ENCODE results near the gene FAM168B.

The FAM168B gene

GRCh38 chr2:131036269-131036668, 57.0 kb downstream of the FAM168B start:
- no peak for TF ChIP-seq REST (IDR thresholded peaks at IDR 0.05; ENCODE audit: low read depth)
- TF ChIP-seq YY1 (IDR thresholded peaks at IDR 0.05; ENCODE audit: low read depth): no peak

GRCh38 chr2:131035826-131036231, 57.4 kb downstream of the FAM168B start:
- TF ChIP-seq CREB1 (IDR thresholded peaks at IDR 0.05; ENCODE audit: low read depth) (no peak), ZBTB7A (IDR thresholded peaks at IDR 0.05; ENCODE audit: low read depth) (no peak), TEAD4 (IDR thresholded peaks at IDR 0.05) (no peak), RAD21 (IDR thresholded peaks at IDR 0.05; ENCODE audit: low read depth) (no peak), CEBPB (IDR thresholded peaks at IDR 0.05) (no peak), MAX (IDR thresholded peaks at IDR 0.05) (no peak), NFIC (IDR thresholded peaks at IDR 0.05) (no peak), EP300 (IDR thresholded peaks at IDR 0.05; ENCODE audit: borderline replicate concordance) (no peak), REST (IDR thresholded peaks at IDR 0.05; ENCODE audit: low read depth) (no peak), YY1 (IDR thresholded peaks at IDR 0.05; ENCODE audit: low read depth) (no peak), TAF1 (IDR thresholded peaks at IDR 0.05; ENCODE audit: low read depth) (no peak), TCF12 (IDR thresholded peaks at IDR 0.05; ENCODE audit: low read depth) (no peak), FOXM1 (IDR thresholded peaks at IDR 0.05; ENCODE audit: borderline replicate concordance, low read depth) (no peak), USF1 (IDR thresholded peaks at IDR 0.05) (no peak), EGR1 (IDR thresholded peaks at IDR 0.05) (no peak)

GRCh38 chr2:131035112-131035825, 58.0 kb downstream of the FAM168B start:
- TF ChIP-seq CEBPB (IDR thresholded peaks at IDR 0.05) (no peak), TCF12 (IDR thresholded peaks at IDR 0.05; ENCODE audit: low read depth) (no peak), YY1 (IDR thresholded peaks at IDR 0.05; ENCODE audit: low read depth) (no peak), MAX (IDR thresholded peaks at IDR 0.05) (peak; percentile 31; the same call in 1 of the 2 replicates), REST (IDR thresholded peaks at IDR 0.05; ENCODE audit: low read depth) (no peak), NFIC (IDR thresholded peaks at IDR 0.05) (no peak), FOXM1 (IDR thresholded peaks at IDR 0.05; ENCODE audit: borderline replicate concordance, low read depth) (no peak), ZBTB7A (IDR thresholded peaks at IDR 0.05; ENCODE audit: low read depth) (0 out of 2 replicates have a peak, but pooled peaks have one; percentile 59)

GRCh38 chr2:131034122-131035051, 58.9 kb downstream of the FAM168B start:
- TF ChIP-seq TCF12 (IDR thresholded peaks at IDR 0.05; ENCODE audit: low read depth): no peak
- no peak for TF ChIP-seq YY1 (IDR thresholded peaks at IDR 0.05; ENCODE audit: low read depth)
- no peak for TF ChIP-seq NFIC (IDR thresholded peaks at IDR 0.05)
- TF ChIP-seq CEBPB (IDR thresholded peaks at IDR 0.05): peak; percentile 66
- no peak for TF ChIP-seq TAF1 (IDR thresholded peaks at IDR 0.05; ENCODE audit: low read depth)
- TF ChIP-seq EGR1 (IDR thresholded peaks at IDR 0.05): peak; percentile 51

- TF ChIP-seq USF1 (IDR thresholded peaks at IDR 0.05): no peak
- no peak for TF ChIP-seq TEAD4 (IDR thresholded peaks at IDR 0.05)
- TF ChIP-seq EP300 (IDR thresholded peaks at IDR 0.05; ENCODE audit: borderline replicate concordance): no peak
- no peak for TF ChIP-seq CREB1 (IDR thresholded peaks at IDR 0.05; ENCODE audit: low read depth)
- TF ChIP-seq REST (IDR thresholded peaks at IDR 0.05; ENCODE audit: low read depth): no peak
- TF ChIP-seq ZBTB7A (IDR thresholded peaks at IDR 0.05; ENCODE audit: low read depth): no peak
- TF ChIP-seq FOXM1 (IDR thresholded peaks at IDR 0.05; ENCODE audit: borderline replicate concordance, low read depth): no peak
These were observed 59.5 kb downstream of the FAM168B start for GRCh38 chr2:131033786-131034121.

Measured in Ishikawa (cell line).